ENCODE measurements around the gene MAN1B1. TPM values are rescaled to one million over a fixed set of nuclear protein-coding genes. Genes with fewer than 3 reads are reported as not detected.
A peak's percentile ranks its signal among the peaks of the same experiment; 100 is the strongest.

The MAN1B1 gene
- total and polyA plus RNA-seq, 2 donors (not counting 3 experiments of a cell fraction or from before 2014, with no cell fraction given) = 75.3 to 83.3 TPM

- ChIA-PET CTCF (interaction anchor here (0.8 to 3.3 kb wide), 14 partner anchors 9 to 106 kb away, joined by 3 to 17 read pairs (median 4); partner anchors contain the start of genes DPP7, GRIN1 and RNF224), POLR2A (interaction anchor here (0.6 to 1.3 kb wide), 6 partner anchors 15 to 152 kb away, joined by 3 to 9 read pairs (median 4); partner anchors contain the start of genes NPDC1, TPRN and TUBB4B)
- H3K4me3 ChIP-seq (replicated peaks in 1 of 3; ENCODE audit: insufficient read depth in 1 of 3, low read depth in 1 of 3, low read length in 3 of 3) = peak overlapping the region; percentile 39 to 63 (median 51)
- H3K4me2 ChIP-seq (ENCODE audit: insufficient read depth, low read length) = peak overlapping the region; percentile 71
- H3K9me1 ChIP-seq (replicated peaks; ENCODE audit: control insufficient read depth, extremely low read depth, insufficient read depth, low read length) = no peaks in the 10 kb centered on the region
- FAIRE-seq (peak; percentile 18), DNase-seq (ENCODE audit: low read depth, low spot score) (no peak)
- H4K20me1 ChIP-seq (replicated peaks; ENCODE audit: control insufficient read depth, extremely low read depth, insufficient read depth, low read length) = no peaks in the 10 kb centered on the region
- peaks cover 26% of the 10 kb centered on the region for H3K4me1 ChIP-seq (ENCODE audit: control insufficient read depth, extremely low read depth, insufficient read depth, low read length)
- peak overlapping the region; percentile 85 for H2AFZ ChIP-seq (ENCODE audit: low read depth, low read length)
- TSS peak; percentile 65 for BruUV-seq (replicated peaks)
- dilution Hi-C loops (cut with MboI; ENCODE audit: extremely low pct_ligation_motif_present, low sequenced_read_pairs) (no loop called here), intact Hi-C loops (cut with micrococcal nuclease) (loop anchor here (1.0 kb wide), 1 partner anchor 93 kb away; no protein-coding TSS in a partner anchor)
- no peaks in the 10 kb centered on the region for H3K36me3 ChIP-seq (ENCODE audit: control insufficient read depth in 2 of 2, extremely low read depth in 1 of 2, insufficient read depth in 2 of 2, low read length in 2 of 2)
- peak overlapping the region; percentile 38 for H3K9ac ChIP-seq (replicated peaks; ENCODE audit: extremely low read depth, insufficient read depth, low read length)
- H3K27ac ChIP-seq (ENCODE audit: insufficient read depth, low read depth, low read length) = peak overlapping the region; percentile 40
- no peaks in the 10 kb centered on the region for H3K27me3 ChIP-seq (ENCODE audit: control insufficient read depth in 2 of 2, insufficient read depth in 2 of 2, low read length in 2 of 2)
- no peak for TF ChIP-seq EZH2 (IDR thresholded peaks at IDR 0.05; ENCODE audit: borderline replicate concordance, low read depth, low read length, severe bottlenecking)
- TF ChIP-seq POLR2A (IDR thresholded peaks at IDR 0.05; ENCODE audit: low read depth, low read length) = no peak
- TF ChIP-seq, protein P1, sequence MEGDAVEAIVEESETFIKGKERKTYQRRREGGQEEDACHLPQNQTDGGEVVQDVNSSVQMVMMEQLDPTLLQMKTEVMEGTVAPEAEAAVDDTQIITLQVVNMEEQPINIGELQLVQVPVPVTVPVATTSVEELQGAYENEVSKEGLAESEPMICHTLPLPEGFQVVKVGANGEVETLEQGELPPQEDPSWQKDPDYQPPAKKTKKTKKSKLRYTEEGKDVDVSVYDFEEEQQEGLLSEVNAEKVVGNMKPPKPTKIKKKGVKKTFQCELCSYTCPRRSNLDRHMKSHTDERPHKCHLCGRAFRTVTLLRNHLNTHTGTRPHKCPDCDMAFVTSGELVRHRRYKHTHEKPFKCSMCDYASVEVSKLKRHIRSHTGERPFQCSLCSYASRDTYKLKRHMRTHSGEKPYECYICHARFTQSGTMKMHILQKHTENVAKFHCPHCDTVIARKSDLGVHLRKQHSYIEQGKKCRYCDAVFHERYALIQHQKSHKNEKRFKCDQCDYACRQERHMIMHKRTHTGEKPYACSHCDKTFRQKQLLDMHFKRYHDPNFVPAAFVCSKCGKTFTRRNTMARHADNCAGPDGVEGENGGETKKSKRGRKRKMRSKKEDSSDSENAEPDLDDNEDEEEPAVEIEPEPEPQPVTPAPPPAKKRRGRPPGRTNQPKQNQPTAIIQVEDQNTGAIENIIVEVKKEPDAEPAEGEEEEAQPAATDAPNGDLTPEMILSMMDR (IDR thresholded peaks at IDR 0.05; ENCODE audit: extremely low read depth in 1 of 2, insufficient read depth in 1 of 2, low read depth in 1 of 2, low read length in 2 of 2) = no peak
- TF ChIP-seq GATA2 (IDR thresholded peaks at IDR 0.05; ENCODE audit: insufficient read depth, insufficient read length, low read depth, low read length) = no peak
- TF ChIP-seq MYC (IDR thresholded peaks at IDR 0.05; ENCODE audit: low read depth, low read length) = no peak
- no peak for TF ChIP-seq POLR2AphosphoS5 (IDR thresholded peaks at IDR 0.05; ENCODE audit: insufficient read depth, low read depth, low read length)
- H3K79me2 ChIP-seq (ENCODE audit: control insufficient read depth, insufficient read depth, low read length) = peaks cover 20% of the 10 kb centered on the region
- no peaks in the 10 kb centered on the region for H3K9me3 ChIP-seq (replicated peaks; ENCODE audit: control insufficient read depth, insufficient read depth, low read length)
These were observed 43.5 kb downstream of the MAN1B1 start for GRCh38 chr9:137130176-137130755.

All from endothelial cell of umbilical vein (primary cell).